Measurements from ENCODE around the gene ALDOC. TPM values are rescaled to one million over a fixed set of nuclear protein-coding genes. Genes with fewer than 3 reads are reported as not detected.

The ALDOC gene
- total and polyA plus RNA-seq, 12 donors = 122 to 416 (median 282) TPM

- no peak for TF ChIP-seq CTCF (IDR thresholded peaks at IDR 0.05)
- intact Hi-C loops (cut with DNase I) = no loop called here
- Histone ChIP-seq H3K9me3 (no peaks in the 10 kb centered on the region), H3K36me3 (peaks cover 0 to 80% (median 17%) of the 10 kb centered on the region in 9 donors), H3K4me3 (no peak overlapping the region), H3K27ac (no peak overlapping the region), H3K4me1 (peaks cover 0 to 20% (median 0%) of the 10 kb centered on the region in 9 donors), H3K27me3 (no peaks in the 10 kb centered on the region)
- DNase-seq = no peak
- ATAC-seq = peak in 3 of 8 donors; percentile 26 to 62 (median 39)
- 69 to 71% methylated on average over 3 of the region's 3 CpGs for WGBS, 2 donors
Measured at GRCh38 chr17:28563475-28563874, 13.2 kb downstream of the ALDOC start.

GRCh38 chr17:28555022-28555421 is 21.7 kb downstream of the ALDOC start:
- Histone ChIP-seq H3K9me3 (no peaks in the 10 kb centered on the region), H3K27me3 (no peaks in the 10 kb centered on the region), H3K4me1 (peaks cover 0 to 29% (median 14%) of the 10 kb centered on the region in 9 donors), H3K36me3 (peaks cover 0 to 70% (median 50%) of the 10 kb centered on the region in 9 donors), H3K4me3 (no peak overlapping the region), H3K27ac (no peak overlapping the region)
- no peak for ATAC-seq
- 98% methylated on average over 3 of the region's 3 CpGs for WGBS, 2 donors
- intact Hi-C loops (cut with DNase I) = loop anchor here in 1 of 10 donors (10.0 kb wide), 1 partner anchor 60 kb away; the partner anchor contains the start of gene RSKR
- TF ChIP-seq CTCF (IDR thresholded peaks at IDR 0.05) = no peak
- DNase-seq = no peak

- H3K4me1 ChIP-seq = peaks cover 0 to 34% (median 18%) of the 10 kb centered on the region in 9 donors
- H3K9me3 ChIP-seq = no peaks in the 10 kb centered on the region
- ATAC-seq (no peak), DNase-seq (no peak)
- 85 to 95% methylated on average over 6 of the region's 6 CpGs for WGBS, 2 donors
- intact Hi-C loops (cut with DNase I) = loop anchor here in 3 of 10 donors (5.0 to 10.0 kb wide), 3 partner anchors 48 to 60 kb away; partner anchors contain the start of gene RSKR (in 2 of the 3)
- H3K4me3 ChIP-seq = no peak overlapping the region
- peak in 3 of 9 donors; percentile 14 to 19 (median 14) for TF ChIP-seq CTCF (IDR thresholded peaks at IDR 0.05)
- H3K27me3 ChIP-seq = no peaks in the 10 kb centered on the region
- peaks cover 0 to 65% (median 50%) of the 10 kb centered on the region in 9 donors for H3K36me3 ChIP-seq
- H3K27ac ChIP-seq = no peak overlapping the region
Measured at GRCh38 chr17:28554565-28554964, 22.1 kb downstream of the ALDOC start.

GRCh38 chr17:28553000-28553505 is 23.6 kb downstream of the ALDOC start:
- ATAC-seq (no peak), DNase-seq (no peak)
- Histone ChIP-seq H3K4me1 (peaks cover 0 to 41% (median 21%) of the 10 kb centered on the region in 9 donors), H3K9me3 (no peaks in the 10 kb centered on the region), H3K27ac (peak overlapping the region in 1 of 10 donors; percentile 85), H3K27me3 (no peaks in the 10 kb centered on the region), H3K36me3 (peaks cover 0 to 50% (median 40%) of the 10 kb centered on the region in 9 donors), H3K4me3 (peak overlapping the region in 7 of 10 donors; percentile 85 to 99 (median 97))
- 92 to 95% methylated on average over 5 of the region's 5 CpGs for WGBS, 2 donors
- no peak for TF ChIP-seq CTCF (IDR thresholded peaks at IDR 0.05)
- intact Hi-C loops (cut with DNase I) = loop anchor here in 4 of 10 donors (2.0 to 10.0 kb wide), 4 partner anchors 18 to 62 kb away; partner anchors contain the start of genes RSKR (in 2 of the 4) and PIGS (in 1 of the 4)
